Stimulated activated CD8-positive, alpha-beta memory T cell treated with anti-CD3 and anti-CD28 coated beads, Interleukin-15, amount 100 ng/mL, for 4 hours (primary cell): ENCODE measurements around the gene PHF21A.
"Not testable (repeated sequence)": the region's sequence is repeated elsewhere in the genome, so short reads cannot be mapped to it uniquely, and the experiment has no call there.

ENCODE experiments used
- DNase-seq, 2 donors: peaks; one replicate each; pipeline ENCODE4 v3.0.0-alpha.2; 2020; ENCODE audit warnings: low read depth in 2 of 2

The PHF21A gene

DNA sequence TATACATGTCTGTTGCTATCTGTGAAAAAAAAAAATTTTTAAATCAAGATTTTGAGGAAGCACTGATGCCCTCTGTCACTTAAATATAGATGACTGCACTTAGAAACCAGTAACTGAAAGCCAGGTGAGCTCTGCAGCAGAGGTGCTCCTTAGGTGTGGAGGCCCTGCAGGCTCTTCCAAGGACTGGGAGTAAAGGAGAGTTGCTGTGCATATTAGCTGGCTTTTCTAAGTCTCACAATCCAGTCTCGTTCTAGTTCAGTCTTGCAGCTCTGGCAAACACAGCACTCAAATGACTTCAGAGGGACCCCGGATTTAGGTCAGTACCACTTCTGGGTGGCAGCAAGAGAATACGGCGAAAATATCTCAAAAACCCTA, 137.8 kb downstream of the PHF21A start:
- DNase-seq: no peak

DNA sequence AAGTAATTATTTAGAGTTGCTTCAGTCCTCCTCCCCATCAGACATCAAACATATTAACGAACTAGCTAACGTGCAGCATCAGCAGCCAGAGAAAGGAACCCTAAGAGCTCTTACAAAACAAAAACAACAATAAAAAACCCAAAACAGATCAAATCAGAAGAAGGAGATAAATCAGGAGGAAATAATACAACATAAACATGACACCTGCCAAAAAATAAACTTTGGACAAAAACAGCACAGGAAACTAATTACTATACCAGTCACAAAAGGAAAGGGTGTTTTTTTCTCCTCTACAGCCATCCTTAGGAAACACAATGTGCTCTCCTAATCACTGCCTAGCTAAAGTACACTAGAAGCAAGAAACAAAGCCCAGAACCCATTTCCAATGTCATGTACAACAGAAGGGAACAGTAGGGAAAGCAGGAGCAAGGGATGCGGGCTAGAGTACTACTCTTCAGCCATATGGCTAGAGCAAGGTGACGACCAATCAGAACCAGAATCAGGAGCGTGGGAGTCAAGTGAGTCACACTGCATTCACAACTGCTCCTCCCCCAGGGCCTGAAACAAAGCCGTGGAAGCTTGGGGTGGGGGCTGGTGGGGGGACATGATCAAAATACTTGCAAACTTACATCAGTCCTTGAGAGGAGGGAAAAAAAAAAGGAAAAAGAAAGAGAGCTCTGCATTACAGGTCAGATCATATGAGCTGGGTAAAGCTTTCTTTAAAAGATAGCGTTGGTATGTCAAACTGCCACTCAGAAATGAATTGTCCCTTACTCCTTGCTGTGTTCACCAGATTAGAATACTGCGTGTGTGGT, 138.4 kb downstream of the PHF21A start:
- no peak for DNase-seq

DNA sequence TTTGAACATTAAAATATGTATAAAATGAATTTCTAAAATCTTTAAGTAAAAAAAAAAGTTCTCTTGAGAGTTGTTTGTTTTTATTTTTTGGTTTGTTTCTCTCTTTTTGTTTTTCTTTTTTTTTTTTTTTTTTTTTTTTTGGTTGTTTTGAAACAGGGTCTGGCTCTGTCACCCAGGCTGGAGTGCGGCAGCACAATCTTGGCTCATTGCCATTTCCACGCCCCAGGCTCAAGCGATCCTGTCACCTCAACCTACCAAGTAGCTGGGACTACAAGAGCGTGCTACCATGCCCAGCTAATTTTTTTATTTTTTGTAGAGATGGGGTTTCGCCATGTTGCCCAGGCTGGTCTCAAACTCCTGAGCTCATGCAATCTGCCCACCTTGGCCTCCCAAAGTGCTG, 139.4 kb downstream of the PHF21A start:
- not testable (repeated sequence) for DNase-seq

DNA sequence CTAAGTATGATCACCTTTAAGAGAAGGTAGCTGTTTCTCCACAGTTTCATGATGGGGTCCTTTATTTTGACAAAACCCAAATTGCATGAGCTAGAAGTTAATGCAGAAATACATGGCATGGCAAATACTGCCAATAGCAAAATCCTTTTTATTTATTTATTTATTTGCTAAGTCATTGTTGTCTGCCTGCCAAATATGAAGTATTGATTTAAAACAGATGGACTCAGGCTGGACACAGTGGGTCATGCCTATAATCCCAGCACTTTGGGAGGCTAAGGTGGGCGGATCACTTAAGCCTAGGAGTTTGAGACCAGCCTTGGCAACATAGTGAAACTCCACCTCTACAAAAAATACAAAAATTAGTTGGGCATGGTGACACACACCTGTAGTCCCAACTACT, 146.4 kb downstream of the PHF21A start:
- no peak for DNase-seq

- DNase-seq: no peak
Observed at GRCh38 chr11:45973601-45974000, 147.7 kb downstream of the PHF21A start.

GRCh38 chr11:45968901-45969300, 152.4 kb downstream of the PHF21A start:
- no peak for DNase-seq

- DNase-seq: no peak
Observed at GRCh38 chr11:45967506-45967905, 153.7 kb downstream of the PHF21A start.

GRCh38 chr11:45964911-45965389, 156.3 kb downstream of the PHF21A start:
- DNase-seq: peak; percentile 7 to 16

DNA sequence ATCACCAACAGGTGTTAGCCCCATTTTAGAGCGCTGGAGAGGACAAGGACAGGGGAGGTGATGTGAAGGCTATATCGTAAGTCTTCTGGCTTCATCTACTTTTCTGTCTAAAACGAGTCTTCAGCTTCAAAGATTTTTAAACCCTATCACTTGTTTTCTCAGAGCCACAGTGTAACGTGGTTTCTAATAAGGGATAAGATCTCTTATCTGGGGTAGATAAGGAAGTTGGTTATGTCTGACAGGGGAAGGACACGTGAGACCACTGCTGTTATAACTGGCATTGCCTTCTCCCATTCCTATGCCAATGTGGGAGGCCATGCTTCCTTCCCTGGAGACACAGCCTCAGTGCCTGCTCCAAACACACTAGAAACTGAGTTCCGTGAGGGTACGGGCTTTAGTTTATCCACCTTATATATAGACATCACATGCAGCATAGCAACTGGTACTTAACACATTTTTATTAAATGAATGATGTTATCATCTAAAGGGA, 159.5 kb downstream of the PHF21A start:
- no peak for DNase-seq

GRCh38 chr11:45960387-45961095, 160.7 kb downstream of the PHF21A start:
- no peak for DNase-seq

DNA sequence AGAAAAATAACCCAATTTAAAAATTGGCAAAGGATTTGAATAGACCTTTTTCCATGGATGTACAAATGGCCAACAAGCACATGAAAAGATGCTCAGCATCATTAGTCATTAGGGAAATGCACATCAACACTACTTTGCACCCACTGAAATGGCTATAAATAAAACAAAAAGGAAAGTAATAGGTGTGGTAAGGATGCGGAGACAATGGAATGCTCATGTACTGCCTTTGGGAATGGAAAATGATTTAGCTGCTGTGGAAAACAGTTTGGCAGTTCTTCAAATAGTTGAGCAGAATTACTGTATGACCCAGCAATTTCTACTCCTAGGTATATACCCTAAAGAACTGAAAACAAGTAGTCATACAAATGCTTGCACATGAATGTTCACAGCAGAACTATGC, 161.4 kb downstream of the PHF21A start:
- no peak for DNase-seq

DNA sequence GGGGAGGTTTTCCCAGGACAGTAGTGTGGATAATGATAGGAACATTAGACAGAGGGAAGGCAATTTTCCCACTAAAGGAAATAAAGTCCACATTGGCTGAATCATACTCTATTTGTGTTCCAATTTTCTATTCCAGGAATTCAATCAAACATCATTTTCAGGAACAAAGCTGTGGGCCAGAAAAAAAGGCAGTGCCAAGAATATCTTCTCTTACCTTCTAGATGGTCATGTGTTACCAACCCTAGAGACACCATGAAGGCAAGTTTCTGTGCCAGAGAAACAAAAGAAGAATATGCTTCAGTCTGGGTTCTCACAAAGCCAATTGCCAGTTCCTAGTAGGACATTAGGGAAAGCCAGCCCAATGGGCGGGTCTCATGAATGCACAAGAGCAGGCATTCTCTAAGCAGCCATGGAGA, 171.3 kb downstream of the PHF21A start:
- no peak for DNase-seq

- no peak for DNase-seq
Observed at GRCh38 chr11:45948356-45948755, 172.9 kb downstream of the PHF21A start.

GRCh38 chr11:45947885-45948284, 173.4 kb downstream of the PHF21A start:
- DNase-seq: no peak

GRCh38 chr11:45945397-45945999, 175.8 kb downstream of the PHF21A start:
- DNase-seq: no peak

DNA sequence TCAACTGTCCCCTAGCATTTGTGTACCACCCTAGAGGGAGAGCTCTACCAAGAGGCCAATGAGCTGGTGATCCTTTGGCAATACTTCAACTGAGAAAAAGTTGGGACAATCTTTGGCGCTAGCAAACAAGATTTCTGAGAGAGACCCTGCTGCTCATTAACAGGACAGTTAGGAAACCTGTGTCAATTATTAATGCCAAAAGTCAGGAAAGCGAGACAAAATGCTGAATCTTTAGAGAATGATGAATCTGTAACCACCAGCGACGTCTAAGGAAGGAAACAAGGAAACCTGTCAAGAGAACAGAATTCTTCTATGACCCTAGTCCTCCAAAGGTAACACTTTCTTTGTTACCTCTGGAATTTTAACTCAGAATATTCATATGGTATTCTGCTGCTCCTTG, 178.9 kb downstream of the PHF21A start:
- DNase-seq: no peak

GRCh38 chr11:45941285-45941684, 180.0 kb downstream of the PHF21A start:
- no peak for DNase-seq

DNA sequence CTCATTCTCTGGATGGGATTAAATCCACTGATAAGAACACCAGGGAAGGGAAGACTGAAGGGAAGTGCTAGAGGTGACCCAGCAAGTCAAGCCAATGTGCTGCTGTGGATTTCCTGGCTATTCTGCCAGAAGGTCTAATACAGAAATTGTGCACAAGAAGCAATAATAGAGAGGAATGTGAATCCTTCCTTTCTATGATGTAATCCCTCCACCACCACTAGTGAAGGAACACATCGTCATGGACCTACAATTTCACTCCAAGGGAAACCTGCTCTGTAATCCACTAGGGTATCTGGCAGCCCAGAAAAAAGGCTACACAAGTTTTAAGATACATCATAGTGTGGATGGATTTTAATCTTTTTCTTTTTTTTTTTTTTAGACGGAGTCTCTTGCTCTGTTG, 181.4 kb downstream of the PHF21A start:
- no peak for DNase-seq

DNA sequence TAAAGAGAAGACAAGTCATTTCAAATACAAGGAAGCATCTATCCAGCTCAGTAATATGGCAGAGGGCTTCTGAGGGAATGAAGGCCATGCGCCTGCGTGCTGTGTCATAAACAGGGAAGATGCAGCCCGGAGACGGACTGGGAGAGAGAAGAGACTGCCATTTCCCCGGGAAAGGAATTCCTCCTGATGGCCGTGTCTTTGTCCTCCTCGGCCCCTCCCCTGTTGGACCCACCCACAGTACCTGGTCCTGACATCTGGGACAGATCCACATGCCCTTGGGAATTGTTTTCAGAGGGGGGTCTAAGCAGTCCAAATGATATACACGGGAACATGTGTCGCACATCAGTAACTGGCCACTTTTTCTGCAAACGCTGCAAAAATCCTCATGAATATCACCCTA, 183.3 kb downstream of the PHF21A start:
- no peak for DNase-seq

DNA sequence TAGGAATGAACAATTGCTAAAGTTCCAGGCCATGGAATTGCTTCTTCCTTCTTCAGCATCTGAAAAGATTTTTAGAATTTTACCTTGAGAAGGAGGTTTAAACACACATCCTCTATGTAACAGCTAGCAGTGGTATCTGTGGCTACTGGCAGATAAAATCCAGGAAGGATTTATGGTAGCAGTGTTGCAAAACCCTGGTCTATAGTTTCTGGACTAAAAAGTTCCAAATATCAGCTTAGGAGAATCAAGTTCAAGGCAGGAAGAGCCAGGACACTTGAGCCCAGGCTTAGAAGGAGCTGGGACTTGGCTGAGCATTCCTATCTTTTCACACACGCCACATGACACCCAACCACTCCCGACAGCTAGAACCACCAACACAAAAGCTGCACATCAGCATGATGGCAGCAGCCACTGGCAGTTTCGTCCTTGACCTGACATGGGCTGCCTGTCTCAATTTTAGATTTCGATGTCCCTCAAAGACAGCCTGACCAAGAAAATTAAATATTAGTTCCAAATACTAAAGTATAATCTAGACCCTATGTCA, 184.7 kb downstream of the PHF21A start:
- no peak for DNase-seq

GRCh38 chr11:45935349-45936064, 185.7 kb downstream of the PHF21A start:
- DNase-seq: no peak
